K562 (cell line): ENCODE data around the gene IP6K2. TPM values are rescaled to one million over a fixed set of nuclear protein-coding genes. Genes with fewer than 3 reads are reported as not detected.

ENCODE experiments used
- ATAC-seq: fragments of 200-7000 bp; cut with Tn5 transposase; 3 replicates; pipeline ENCODE4 v1.9.1; 2020; ENCODE audit warnings: moderate library complexity
- BruUV-seq: library from RNA; stranded (reverse); fragments of 400-500 nt; replicated peaks from 2 replicates; lab custom pipeline; 2021; lab: Mats Ljungman, UMichigan
- CTCF ChIA-PET: fragments of 300-600 bp; formaldehyde crosslinking; extraction: SDS; loops from one replicate; lab custom pipeline; 2021; ENCODE audit warnings: low intra/inter-chr PET ratio; lab: Yijun Ruan, JAX
- POLR2A ChIA-PET: fragments of 300-600, 350-650 bp; sonication (Branson Sonifier 250); formaldehyde crosslinking; extraction: SDS; loops from one replicate; lab custom pipeline; 2021; ENCODE audit warnings: antibody characterized with exemption, inconsistent platforms; lab: Yijun Ruan, JAX
- DNase-seq, 4 experiments: peaks; one replicate each; pipeline versions ENCODE4 v3.0.0 to v3.0.0-alpha.2; 2011 to 2018; ENCODE audit warnings: low spot score in 3 of 4, mixed read lengths in 3 of 4; ENCODE audit errors: extremely low read depth in 1 of 4
- FAIRE-seq: peaks from 2 replicates; lab custom pipeline; 2011; peaks lifted over from hg19 to GRCh38; lab: Jason Lieb, UNC
- H2AFZ ChIP-seq: 2 replicates; pipeline ENCODE4 v1.6.0; 2011; ENCODE audit warnings: low read depth, low read length, control low read depth, inconsistent platforms
- H3K27ac ChIP-seq: fragments of 200-600 bp; 3 replicates; pipeline ENCODE4 v1.8.0; 2011; ENCODE audit warnings: low read depth, mild to moderate bottlenecking, control low read depth, inconsistent platforms, low read length, moderate library complexity, mixed read lengths; ENCODE audit errors: extremely low read depth
- H3K27me3 ChIP-seq, 2 experiments: fragments of 300-600 bp in 1 of 2; 2 replicates in 1 of 2; 3 replicates in 1 of 2; pipeline versions ENCODE4 v1.6.0 to v1.8.0; 2011; ENCODE audit warnings: inconsistent platforms in 2 of 2, low read length in 2 of 2, mild to moderate bottlenecking in 1 of 2, mixed read lengths in 1 of 2, moderate library complexity in 1 of 2; ENCODE audit not compliant: control insufficient read depth in 2 of 2, insufficient read depth in 2 of 2
- H3K36me3 ChIP-seq: fragments of 300-600 bp; 3 replicates; pipeline ENCODE4 v1.8.0; 2011; ENCODE audit warnings: mild to moderate bottlenecking, low read length, inconsistent platforms; ENCODE audit not compliant: control insufficient read depth, insufficient read depth
- H3K4me1 ChIP-seq, 2 experiments: fragments of 200-600 bp in 1 of 2; replicated peaks in 1 of 2; 2 replicates in 1 of 2; 3 replicates in 1 of 2; pipeline versions ENCODE4 v1.5.1 to v1.8.0; 2011; ENCODE audit warnings: inconsistent platforms in 2 of 2, low read length in 2 of 2, mild to moderate bottlenecking in 1 of 2, mixed read lengths in 1 of 2, moderate library complexity in 1 of 2; ENCODE audit not compliant: control insufficient read depth in 2 of 2, insufficient read depth in 2 of 2
- H3K4me2 ChIP-seq: 2 replicates; pipeline ENCODE4 v1.6.1; 2011; ENCODE audit warnings: low read length, control low read depth, inconsistent platforms, mixed read lengths; ENCODE audit not compliant: insufficient read depth
- H3K4me3 ChIP-seq: fragments of 200-600 bp; sonication (generic), shearing (Covaris generic); 2 replicates; pipeline ENCODE4 v1.5.1; 2016; ENCODE audit warnings: control low read depth, inconsistent platforms
- H3K79me2 ChIP-seq: fragments of 200-600 bp; 3 replicates; pipeline ENCODE4 v1.8.0; 2011; ENCODE audit warnings: low read length, inconsistent platforms; ENCODE audit not compliant: control insufficient read depth, insufficient read depth
- H3K9ac ChIP-seq, 2 experiments: 2 replicates each; pipeline versions ENCODE4 v1.6.0 to v1.6.1; 2011; ENCODE audit warnings: low read depth in 2 of 2, low read length in 2 of 2, control low read depth in 1 of 2, inconsistent platforms in 1 of 2, mild to moderate bottlenecking in 1 of 2, mixed read lengths in 1 of 2; ENCODE audit not compliant: insufficient read depth in 1 of 2
- H3K9me1 ChIP-seq: one replicate; pipeline ENCODE4 v1.6.0; 2011; ENCODE audit warnings: inconsistent platforms, mild to moderate bottlenecking, low read length, moderate library complexity; ENCODE audit not compliant: control insufficient read depth, insufficient read depth
- H3K9me3 ChIP-seq: replicated peaks from 2 replicates; pipeline ENCODE4 v1.5.1; 2011; ENCODE audit warnings: low read depth, low read length, inconsistent platforms; ENCODE audit not compliant: control insufficient read depth, insufficient read depth
- H4K20me1 ChIP-seq: replicated peaks from 2 replicates; pipeline ENCODE4 v1.6.1; 2011; ENCODE audit warnings: low read length, inconsistent platforms, mixed read lengths; ENCODE audit not compliant: control insufficient read depth, insufficient read depth
- GTF2E2 ChIP-seq: fragments of 200-800 bp; sonication (Bioruptor generic); IDR thresholded peaks from 2 replicates; pipeline ENCODE4 v1.6.1; 2016; ENCODE audit warnings: missing genetic modification characterization, missing compliant biosample characterization
- KHSRP ChIP-seq: fragments of 450-650 bp; IDR thresholded peaks from 2 replicates; pipeline ENCODE4 v1.6.1; 2017
- MYBL2 ChIP-seq, 2 experiments: fragments of 450-650 bp in 1 of 2; sonication (generic) in 1 of 2; formaldehyde crosslinking in 1 of 2; IDR thresholded peaks; 2 replicates each; pipeline versions ENCODE4 v1.6.1 to v1.8.1; 2017 to 2022; ENCODE audit warnings: borderline replicate concordance in 1 of 2, inconsistent platforms in 1 of 2, low read depth in 1 of 2, mild to moderate bottlenecking in 1 of 2, missing genetic modification reagents in 1 of 2, moderate library complexity in 1 of 2
- NFATC3 ChIP-seq: fragments of 450-650 bp; IDR thresholded peaks from 2 replicates; pipeline ENCODE4 v1.6.1; 2017; ENCODE audit warnings: mild to moderate bottlenecking
- OTX1 ChIP-seq: fragments of 450-650 bp; formaldehyde crosslinking; IDR thresholded peaks from 2 replicates; pipeline ENCODE4 v1.4.0; 2022; ENCODE audit warnings: mild to moderate bottlenecking
- POU5F1 ChIP-seq: fragments of 150-350 bp; IDR thresholded peaks from 2 replicates; pipeline ENCODE4 v1.6.1; 2014; ENCODE audit warnings: borderline replicate concordance, low read length, low read depth, mild to moderate bottlenecking; ENCODE audit not compliant: partially characterized antibody
- ZFP36 ChIP-seq: fragments of 150-350 bp; IDR thresholded peaks from 2 replicates; pipeline ENCODE4 v1.6.1; 2018; ENCODE audit warnings: low read length, low read depth; ENCODE audit not compliant: partially characterized antibody
- ZNF512 ChIP-seq: IDR thresholded peaks from 2 replicates; pipeline ENCODE4 v1.6.1; 2016; ENCODE audit warnings: missing genetic modification characterization, missing compliant biosample characterization
- WGBS: fragments of 100-300 bp; shearing (Covaris generic); methylation state at CpG from one replicate; pipeline ENCODE4 v1.1.6; 2016; ENCODE audit warnings: low coverage, mixed read lengths; ENCODE audit not compliant: insufficient coverage; ENCODE audit errors: missing lambda C conversion rate; 5-methylcytosine and 5-hydroxymethylcytosine counted together
- in situ Hi-C: fragments of 300-500 bp; cut with MboI; formaldehyde crosslinking; loops from 4 replicates; pipeline ENCODE4 v1.15.0; 2018; ENCODE audit warnings: inconsistent platforms, mixed read lengths
- intact Hi-C: fragments of 100-400 bp; cut with micrococcal nuclease; formaldehyde crosslinking; loops from 2 replicates; pipeline ENCODE4 v1.14.2; 2022
- polyA plus RNA-seq, 8 experiments: library from polyadenylated mRNA; depleted of rRNA in 4 of 8; stranded (reverse) in 5 of 8; unstranded in 3 of 8; fragments of >200 nt; fragmentation: Nextera tagmentation in 2 of 8; fragmentation: Illumina TruSeq in 1 of 8; extraction: Ambion mirVana in 2 of 8; extraction: Trizol in 1 of 8; gene quantifications; 2 replicates each; pipeline versions ENCODE4 v1.2.1 to v1.2.3, GENCODE V29; 2011 to 2014; ENCODE audit warnings: inconsistent platforms in 1 of 8, missing spikeins in 1 of 8
- total RNA-seq, 7 experiments: library from RNA; depleted of rRNA in 6 of 7; stranded (reverse); fragments of >200 nt in 6 of 7; fragmentation: Illumina TruSeq in 2 of 7; extraction: Trizol in 2 of 7; gene quantifications; 2 replicates each; pipeline versions ENCODE4 v1.2.1 to v1.2.3, GENCODE V29; 2011 to 2021; ENCODE audit warnings: low replicate concordance in 1 of 7
- TF ChIP-seq, protein P1 (sequence below): fragments of 250-450 bp; sonication (Bioruptor Pico); IDR thresholded peaks from 2 replicates; pipeline ENCODE4 v1.5.0; 2021
- TF ChIP-seq, protein P2 (sequence below): fragments of 250-450 bp; sonication (Bioruptor Pico); IDR thresholded peaks from 2 replicates; pipeline ENCODE4 v1.6.1; 2021; ENCODE audit warnings: mild to moderate bottlenecking

The IP6K2 gene
- total and polyA plus RNA-seq, 9 of the 15 experiments (the other 6 are each of a cell fraction or from before 2014, with no cell fraction given), result 19.6 to 78.1 (median 48.0) TPM

DNA sequence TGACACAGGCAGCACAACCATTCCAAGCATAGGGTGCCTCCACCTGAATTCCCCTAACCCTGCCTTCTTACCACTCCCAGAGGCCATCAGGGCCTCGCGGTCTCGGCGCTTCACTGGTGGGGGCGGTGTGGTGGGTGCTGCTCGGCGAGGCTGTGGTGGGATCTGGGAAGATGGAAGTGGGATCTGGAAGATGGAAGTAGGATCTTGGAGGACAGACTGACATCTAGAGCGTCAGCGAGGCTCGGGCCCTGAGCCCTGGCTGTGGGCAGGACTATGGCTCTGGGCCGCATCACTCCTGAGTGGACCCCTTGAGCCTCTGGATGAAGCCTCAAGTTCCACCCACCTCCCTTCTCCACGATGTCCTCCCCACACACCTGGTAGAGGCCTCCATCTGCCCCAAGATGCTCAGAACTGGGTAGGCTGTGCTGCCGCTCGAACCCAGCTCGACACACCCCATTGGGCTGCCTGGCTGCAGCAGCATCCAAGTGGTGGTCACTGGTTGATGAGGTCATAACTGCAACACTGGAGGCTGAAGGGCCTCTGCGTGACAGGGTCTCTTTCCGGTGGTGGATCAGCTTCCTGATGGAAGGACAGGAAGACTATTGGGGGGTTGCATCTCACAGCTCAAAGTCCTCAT lies 34.9 kb downstream of the IP6K2 start:
- peaks cover 21 to 30% of the 10 kb centered on the region in 2 experiments; a peak in 4 of 5 replicates for H3K4me1 ChIP-seq
- BruUV-seq, result no TSS peak
- in situ Hi-C loops, result no loop called here
- peaks cover 27% of the 10 kb centered on the region for H3K79me2 ChIP-seq
- intact Hi-C loops, result no loop called here
- no peaks in the 10 kb centered on the region for H3K27me3 ChIP-seq
- no peak for TF ChIP-seq GTF2E2 (tag)
- TF ChIP-seq, protein P1, sequence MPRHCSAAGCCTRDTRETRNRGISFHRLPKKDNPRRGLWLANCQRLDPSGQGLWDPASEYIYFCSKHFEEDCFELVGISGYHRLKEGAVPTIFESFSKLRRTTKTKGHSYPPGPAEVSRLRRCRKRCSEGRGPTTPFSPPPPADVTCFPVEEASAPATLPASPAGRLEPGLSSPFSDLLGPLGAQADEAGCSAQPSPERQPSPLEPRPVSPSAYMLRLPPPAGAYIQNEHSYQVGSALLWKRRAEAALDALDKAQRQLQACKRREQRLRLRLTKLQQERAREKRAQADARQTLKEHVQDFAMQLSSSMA (CRISPR knock-in tag), result no peak
- H3K4me2 ChIP-seq, result no peak overlapping the region
- no peak overlapping the region for H3K4me3 ChIP-seq
- ATAC-seq, result no peak
- H3K9me1 ChIP-seq, result no peaks in the 10 kb centered on the region
- H3K9me3 ChIP-seq, result no peaks in the 10 kb centered on the region
- WGBS, result 95% methylated on average over 6 of the region's 17 CpGs
- DNase-seq, result no peak
- POLR2A ChIA-PET, result interaction anchor here (0.8 kb wide), 1 partner anchor 150 kb away, joined by 3 read pairs; no protein-coding TSS in a partner anchor
- peaks cover 10% of the 10 kb centered on the region; the same call in 1 of the 2 replicates for H4K20me1 ChIP-seq
- no peak overlapping the region for H2AFZ ChIP-seq
- FAIRE-seq, result no peak
- CTCF ChIA-PET, result no interaction called here
- peaks cover 50% of the 10 kb centered on the region; the same call in 2 of the 3 replicates for H3K36me3 ChIP-seq
- H3K27ac ChIP-seq, result no peak overlapping the region
- peak overlapping the region in 1 of 2 experiments; percentile 35; a peak in 1 of 4 replicates for H3K9ac ChIP-seq

DNA sequence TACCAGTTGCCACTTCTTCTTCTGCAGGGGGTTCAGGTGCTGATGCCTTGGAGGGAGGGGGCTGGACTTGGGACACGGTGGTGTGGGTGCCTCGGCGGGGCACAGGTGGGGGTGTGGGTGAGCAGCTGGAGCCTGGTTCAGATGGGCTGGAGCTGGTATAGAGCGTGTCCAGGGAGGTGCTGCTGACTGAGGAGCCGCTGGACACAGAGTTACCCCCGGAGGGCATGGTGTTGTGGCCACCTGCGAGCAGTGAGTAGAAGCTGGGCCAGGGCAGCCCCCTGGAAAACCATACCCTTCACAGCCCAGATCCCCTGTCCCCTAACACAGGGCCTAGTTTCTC lies 35.5 kb downstream of the IP6K2 start:
- Histone ChIP-seq H3K4me2 (no peak overlapping the region), H3K27ac (no peak overlapping the region), H3K9ac (peak overlapping the region in 1 of 2 experiments; percentile 45; a peak in 1 of 4 replicates), H3K4me3 (no peak overlapping the region), H3K9me1 (no peaks in the 10 kb centered on the region), H3K36me3 (peaks cover 51% of the 10 kb centered on the region; the same call in 2 of the 3 replicates)
- WGBS, result 96% methylated on average over 3 of the region's 7 CpGs
- intact Hi-C loops, result no loop called here
- no peak for FAIRE-seq
- POLR2A ChIA-PET, result interaction anchor here (0.7 kb wide), 1 partner anchor 177 kb away, joined by 3 read pairs; no protein-coding TSS in a partner anchor
- no peak for TF ChIP-seq ZFP36
- no peak for TF ChIP-seq NFATC3
- TF ChIP-seq OTX1, result no peak
- no peak for TF ChIP-seq MYBL2 (IDR thresholded peaks at IDR 0.05; ENCODE audit: low read depth)
- TF ChIP-seq MYBL2 (CRISPR knock-in tag; IDR thresholded peaks at IDR 0.05; ENCODE audit: borderline replicate concordance), result no peak
- no peak for TF ChIP-seq ZNF512
- TF ChIP-seq POU5F1, result no peak
- TF ChIP-seq KHSRP, result no peak
- TF ChIP-seq, protein P2, sequence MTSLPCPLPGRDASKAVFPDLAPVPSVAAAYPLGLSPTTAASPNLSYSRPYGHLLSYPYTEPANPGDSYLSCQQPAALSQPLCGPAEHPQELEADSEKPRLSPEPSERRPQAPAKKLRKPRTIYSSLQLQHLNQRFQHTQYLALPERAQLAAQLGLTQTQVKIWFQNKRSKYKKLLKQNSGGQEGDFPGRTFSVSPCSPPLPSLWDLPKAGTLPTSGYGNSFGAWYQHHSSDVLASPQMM (CRISPR knock-in tag), result no peak
- TF ChIP-seq, all 486 proteins: peak for 0
- ATAC-seq (no peak), DNase-seq (no peak)
- H2AFZ ChIP-seq, result no peak overlapping the region
- H3K27me3 ChIP-seq, result no peaks in the 10 kb centered on the region
- in situ Hi-C loops, result no loop called here
- CTCF ChIA-PET, result no interaction called here
- peaks cover 21 to 28% of the 10 kb centered on the region in 2 experiments; a peak in 4 of 5 replicates for H3K4me1 ChIP-seq
- peaks cover 27% of the 10 kb centered on the region for H3K79me2 ChIP-seq
- no peaks in the 10 kb centered on the region for H3K9me3 ChIP-seq
- no TSS peak for BruUV-seq
- peaks cover 10% of the 10 kb centered on the region; the same call in 1 of the 2 replicates for H4K20me1 ChIP-seq
